H1 (cell line): ENCODE measurements around the gene SLC35B4. TPM values are rescaled to one million over a fixed set of nuclear protein-coding genes. Genes with fewer than 3 reads are reported as not detected.

ENCODE experiments used
- FOSL1 ChIP-seq: IDR thresholded peaks from 2 replicates; pipeline ENCODE4 v1.6.1; 2011; ENCODE audit warnings: mild to moderate bottlenecking, low read depth, low read length, moderate library complexity; ENCODE audit not compliant: insufficient read depth
- POLR2A ChIP-seq, 2 experiments: IDR thresholded peaks; 1 replicate in 1 of 2; 2 replicates in 1 of 2; pipeline ENCODE4 v1.6.1; 2011; ENCODE audit warnings: low read depth in 2 of 2, low read length in 2 of 2, mild to moderate bottlenecking in 2 of 2; ENCODE audit errors: control extremely low read depth in 1 of 2
- TAF7 ChIP-seq: optimal IDR thresholded peaks from 2 replicates; pipeline ENCODE3; 2011; ENCODE audit warnings: low read depth, mild to moderate bottlenecking, inconsistent platforms, low read length, moderate library complexity, borderline replicate concordance
- polyA plus RNA-seq, 7 experiments: library from polyadenylated mRNA; depleted of rRNA in 3 of 7; stranded (reverse) in 5 of 7; unstranded in 2 of 7; fragments of >200 nt in 5 of 7; fragments of 200-250 nt in 2 of 7; gene quantifications; 1 replicate in 5 of 7; 2 replicates in 1 of 7; 4 replicates in 1 of 7; pipeline versions ENCODE4 v1.2.1 to v1.2.3, GENCODE V29; 2011 to 2013; ENCODE audit warnings: missing spikeins in 2 of 7, mixed read lengths in 2 of 7
- total RNA-seq: library from RNA; stranded (reverse); fragmentation: NEBNext Ultra II Directional; extraction: Animal tissue kit (Norgen Biotek cat#: 25700); gene quantifications from 2 replicates; pipeline ENCODE4 v1.2.1, GENCODE V29; 2021

Gene SLC35B4
- total and polyA plus RNA-seq, 2 of the 8 experiments (the other 6 are each of a cell fraction or from before 2014, with no cell fraction given): 28.9 to 34.6 TPM

DNA sequence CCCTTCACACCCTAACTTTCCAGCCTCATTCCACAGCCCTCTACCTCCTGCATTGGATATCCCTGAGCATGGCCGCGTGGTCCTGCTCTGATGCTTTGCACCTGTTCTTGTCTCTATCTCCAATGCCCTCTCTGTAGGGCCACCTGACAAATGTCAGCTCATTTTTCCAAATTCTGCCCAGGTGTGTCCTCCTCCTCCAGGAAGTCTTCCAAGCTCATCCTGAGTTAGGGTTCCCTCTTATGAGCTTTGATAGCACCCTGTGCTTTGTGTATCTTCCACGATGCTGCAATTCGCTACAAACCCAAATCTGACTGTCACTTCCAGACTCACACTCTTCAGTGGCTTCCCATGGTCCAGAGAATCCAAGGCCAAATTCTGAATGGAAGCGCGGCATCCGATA is 14.7 kb upstream of the SLC35B4 start (continued):
- TF ChIP-seq FOSL1 (no peak), POLR2A (IDR thresholded peaks at IDR 0.05; ENCODE audit: control extremely low read depth in 1 of 2, low read depth in 2 of 2, low read length in 2 of 2) (no peak), TAF7 (no peak)
